Liver (tissue), 3 donors: ENCODE measurements around the gene BCL10.

Experiments
- CTCF ChIP-seq: fragments of 150-350 bp; IDR thresholded peaks from 2 replicates; pipeline ENCODE4 v1.5.1; 2017; ENCODE audit warnings: improper control_type of control experiment, low read depth, low read length; ENCODE audit not compliant: missing input control
- EGR1 ChIP-seq, 2 donors: IDR thresholded peaks; 2 replicates each; pipeline ENCODE4 v1.6.1; 2016 to 2018; ENCODE audit warnings: antibody characterized with exemption in 2 of 2, low read depth in 2 of 2
- FOXA1 ChIP-seq: IDR thresholded peaks from 2 replicates; pipeline ENCODE4 v1.6.1; 2016; ENCODE audit warnings: antibody characterized with exemption
- GABPA ChIP-seq, 2 donors: IDR thresholded peaks in 1 of 2; conservative IDR thresholded peaks in 1 of 2; 2 replicates each; pipeline ENCODE4 v1.6.1; 2016; ENCODE audit warnings: antibody characterized with exemption in 2 of 2, mild to moderate bottlenecking in 1 of 2, moderate library complexity in 1 of 2
- HNF4G ChIP-seq: IDR thresholded peaks from 2 replicates; pipeline ENCODE4 v1.6.1; 2016; ENCODE audit warnings: antibody characterized with exemption
- MAX ChIP-seq: IDR thresholded peaks from 2 replicates; pipeline ENCODE4 v1.6.1; 2016; ENCODE audit warnings: antibody characterized with exemption
- RAD21 ChIP-seq, 2 donors: IDR thresholded peaks; 2 replicates each; pipeline ENCODE4 v1.6.1; 2016; ENCODE audit warnings: antibody characterized with exemption in 2 of 2, mild to moderate bottlenecking in 2 of 2
- TAF1 ChIP-seq: conservative IDR thresholded peaks from 2 replicates; pipeline ENCODE4 v1.6.1; 2016; ENCODE audit warnings: antibody characterized with exemption, mild to moderate bottlenecking
- YY1 ChIP-seq: IDR thresholded peaks from 2 replicates; pipeline ENCODE4 v1.6.1; 2016; ENCODE audit warnings: antibody characterized with exemption, mild to moderate bottlenecking
- TF ChIP-seq, protein P1 (sequence below): IDR thresholded peaks from 2 replicates; pipeline ENCODE4 v1.6.1; 2016; ENCODE audit warnings: antibody characterized with exemption
- TF ChIP-seq, protein P2 (sequence below): IDR thresholded peaks from 2 replicates; pipeline ENCODE4 v1.6.1; 2016; ENCODE audit warnings: antibody characterized with exemption
- donor health status: healthy.
- donor health status: healthy.

DNA sequence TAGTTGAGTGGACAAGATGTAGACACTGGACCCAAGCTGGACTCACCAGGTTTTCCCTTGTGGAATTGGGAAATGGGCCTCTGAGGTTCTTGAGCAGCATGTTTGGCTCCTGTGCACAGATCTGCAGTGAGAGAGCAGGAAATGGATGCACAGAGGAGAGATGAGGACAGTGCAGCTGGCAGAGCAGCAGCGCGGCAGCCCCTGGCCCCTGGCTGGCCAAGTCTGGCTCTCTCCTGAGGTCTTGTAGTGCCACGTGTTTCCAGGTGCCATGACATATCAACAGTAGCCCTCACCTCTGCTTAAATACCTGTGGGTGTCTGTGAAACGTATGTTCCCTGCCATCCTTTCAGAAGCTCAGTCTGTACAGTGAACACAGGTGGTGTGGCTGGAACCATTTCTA is 19.2 kb upstream of the BCL10 start:
- TF ChIP-seq YY1 (no peak), CTCF (no peak), MAX (no peak), RAD21 (IDR thresholded peaks at IDR 0.05) (no peak), FOXA1 (no peak), TAF1 (no peak), EGR1 (IDR thresholded peaks at IDR 0.05; ENCODE audit: low read depth in 2 of 2) (no peak), HNF4G (no peak), GABPA (IDR thresholded peaks at IDR 0.05 in 1 of 2, conservative IDR thresholded peaks at IDR 0.05 in 1 of 2) (no peak)
- TF ChIP-seq, protein P1, sequence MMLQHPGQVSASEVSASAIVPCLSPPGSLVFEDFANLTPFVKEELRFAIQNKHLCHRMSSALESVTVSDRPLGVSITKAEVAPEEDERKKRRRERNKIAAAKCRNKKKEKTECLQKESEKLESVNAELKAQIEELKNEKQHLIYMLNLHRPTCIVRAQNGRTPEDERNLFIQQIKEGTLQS: no peak
- TF ChIP-seq, protein P2, sequence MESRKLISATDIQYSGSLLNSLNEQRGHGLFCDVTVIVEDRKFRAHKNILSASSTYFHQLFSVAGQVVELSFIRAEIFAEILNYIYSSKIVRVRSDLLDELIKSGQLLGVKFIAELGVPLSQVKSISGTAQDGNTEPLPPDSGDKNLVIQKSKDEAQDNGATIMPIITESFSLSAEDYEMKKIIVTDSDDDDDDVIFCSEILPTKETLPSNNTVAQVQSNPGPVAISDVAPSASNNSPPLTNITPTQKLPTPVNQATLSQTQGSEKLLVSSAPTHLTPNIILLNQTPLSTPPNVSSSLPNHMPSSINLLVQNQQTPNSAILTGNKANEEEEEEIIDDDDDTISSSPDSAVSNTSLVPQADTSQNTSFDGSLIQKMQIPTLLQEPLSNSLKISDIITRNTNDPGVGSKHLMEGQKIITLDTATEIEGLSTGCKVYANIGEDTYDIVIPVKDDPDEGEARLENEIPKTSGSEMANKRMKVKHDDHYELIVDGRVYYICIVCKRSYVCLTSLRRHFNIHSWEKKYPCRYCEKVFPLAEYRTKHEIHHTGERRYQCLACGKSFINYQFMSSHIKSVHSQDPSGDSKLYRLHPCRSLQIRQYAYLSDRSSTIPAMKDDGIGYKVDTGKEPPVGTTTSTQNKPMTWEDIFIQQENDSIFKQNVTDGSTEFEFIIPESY: no peak
